Lung (tissue), 12 donors: ENCODE measurements around the gene RNASE11. TPM values are rescaled to one million over a fixed set of nuclear protein-coding genes. Genes with fewer than 3 reads are reported as not detected.

Source experiments
- ATAC-seq: fragments of 200-7000 bp; cut with Tn5 transposase; one replicate; pipeline ENCODE4 v1.9.1; 2020; ENCODE audit warnings: moderate number of reproducible peaks; ENCODE audit not compliant: insufficient read depth, low FRiP score
- DNase-seq, 3 donors: peaks; one replicate each; pipeline ENCODE4 v3.0.0-alpha.2; 2013 to 2017
- H3K27ac ChIP-seq, 2 donors: one replicate each; pipeline ENCODE4 v1.5.1; 2013; ENCODE audit warnings: mild to moderate bottlenecking in 2 of 2, moderate library complexity in 2 of 2, control low read depth in 1 of 2, inconsistent platforms in 1 of 2, low read depth in 1 of 2, low read length in 1 of 2
- H3K27me3 ChIP-seq, 3 donors: one replicate each; pipeline ENCODE4 v1.5.1; 2013; ENCODE audit warnings: low read length in 2 of 3; ENCODE audit not compliant: control insufficient read depth in 3 of 3, insufficient read depth in 3 of 3
- H3K36me3 ChIP-seq, 4 donors: one replicate each; pipeline ENCODE4 v1.5.1; 2013; ENCODE audit warnings: low read length in 4 of 4, mild to moderate bottlenecking in 1 of 4, moderate library complexity in 1 of 4; ENCODE audit not compliant: control insufficient read depth in 4 of 4, insufficient read depth in 4 of 4
- H3K4me1 ChIP-seq, 5 donors: one replicate each; pipeline ENCODE4 v1.5.1; 2013; ENCODE audit warnings: low read length in 5 of 5, mild to moderate bottlenecking in 2 of 5, moderate library complexity in 1 of 5; ENCODE audit not compliant: control insufficient read depth in 5 of 5, insufficient read depth in 5 of 5
- H3K4me3 ChIP-seq: one replicate; pipeline ENCODE4 v1.5.1; 2013; ENCODE audit warnings: mild to moderate bottlenecking, control low read depth, moderate library complexity
- H3K9ac ChIP-seq, 2 donors: one replicate each; pipeline ENCODE4 v1.5.1; 2013; ENCODE audit warnings: low read length in 2 of 2, control low read depth in 1 of 2; ENCODE audit not compliant: insufficient read depth in 1 of 2
- H3K9me3 ChIP-seq, 4 donors: one replicate each; pipeline ENCODE4 v1.5.1; 2013; ENCODE audit warnings: low read length in 3 of 4, mild to moderate bottlenecking in 1 of 4, moderate library complexity in 1 of 4; ENCODE audit not compliant: control insufficient read depth in 4 of 4, insufficient read depth in 3 of 4
- WGBS, 2 donors: extraction: QIAGEN DNeasy Blood & Tissue Kit; methylation state at CpG; one replicate each; pipeline ENCODE4 v1.1.7; 2013; 5-methylcytosine and 5-hydroxymethylcytosine counted together
- polyA plus RNA-seq, 2 donors: library from polyadenylated mRNA; stranded (reverse); fragments of 200-250 nt; gene quantifications; one replicate each; pipeline ENCODE4 v1.2.1, GENCODE V29; 2013
- total RNA-seq, 2 donors: library from RNA; depleted of rRNA in 1 of 2; stranded (reverse); fragments of >200 nt in 1 of 2; gene quantifications; one replicate each; pipeline ENCODE4 v1.2.1, GENCODE V29; 2014 to 2021
- TF ChIP-seq, protein P1 (sequence below): IDR thresholded peaks from 2 replicates; pipeline ENCODE4 v1.5.1; 2012; ENCODE audit warnings: mild to moderate bottlenecking; ENCODE audit errors: control extremely low read depth, extremely low read depth
- donor health status: control.
- donor health status: control.
- donor health status: Bipolar disorder and iron deficiency.
- donor health status: healthy.
- donor health status: DM: yes; HTN: yes; CAD: no.

RNASE11 gene
- total and polyA plus RNA-seq, 4 donors, result not detected

DNA sequence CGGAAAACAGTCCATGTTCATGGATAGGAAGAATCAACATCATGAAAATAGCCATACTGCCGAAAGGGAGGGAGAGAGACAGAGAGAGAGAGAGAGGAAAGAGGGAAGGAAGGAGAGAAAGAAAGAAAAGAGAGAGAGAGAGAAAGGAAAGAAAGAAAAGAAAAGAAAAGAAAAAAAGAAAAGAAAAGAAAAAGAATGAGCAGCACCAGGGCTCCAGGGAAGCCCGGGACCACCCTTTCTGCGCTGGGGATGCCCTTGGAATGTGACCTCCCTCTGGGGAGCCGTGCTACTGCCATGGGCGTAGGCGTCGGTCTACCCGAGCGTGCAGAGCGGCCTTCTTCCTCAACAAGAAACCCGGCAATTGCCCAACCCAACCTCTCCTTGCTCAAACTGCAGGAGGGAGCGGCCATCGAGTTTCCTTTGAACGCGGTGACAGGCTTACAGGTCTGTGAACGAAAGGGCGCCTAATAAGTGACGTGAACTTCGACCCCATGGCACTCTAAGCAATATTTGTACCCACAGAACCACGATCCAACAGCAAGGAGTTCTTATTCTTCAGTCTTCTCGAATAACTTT lies 36.8 kb upstream of the RNASE11 start:
- TF ChIP-seq, protein P1, sequence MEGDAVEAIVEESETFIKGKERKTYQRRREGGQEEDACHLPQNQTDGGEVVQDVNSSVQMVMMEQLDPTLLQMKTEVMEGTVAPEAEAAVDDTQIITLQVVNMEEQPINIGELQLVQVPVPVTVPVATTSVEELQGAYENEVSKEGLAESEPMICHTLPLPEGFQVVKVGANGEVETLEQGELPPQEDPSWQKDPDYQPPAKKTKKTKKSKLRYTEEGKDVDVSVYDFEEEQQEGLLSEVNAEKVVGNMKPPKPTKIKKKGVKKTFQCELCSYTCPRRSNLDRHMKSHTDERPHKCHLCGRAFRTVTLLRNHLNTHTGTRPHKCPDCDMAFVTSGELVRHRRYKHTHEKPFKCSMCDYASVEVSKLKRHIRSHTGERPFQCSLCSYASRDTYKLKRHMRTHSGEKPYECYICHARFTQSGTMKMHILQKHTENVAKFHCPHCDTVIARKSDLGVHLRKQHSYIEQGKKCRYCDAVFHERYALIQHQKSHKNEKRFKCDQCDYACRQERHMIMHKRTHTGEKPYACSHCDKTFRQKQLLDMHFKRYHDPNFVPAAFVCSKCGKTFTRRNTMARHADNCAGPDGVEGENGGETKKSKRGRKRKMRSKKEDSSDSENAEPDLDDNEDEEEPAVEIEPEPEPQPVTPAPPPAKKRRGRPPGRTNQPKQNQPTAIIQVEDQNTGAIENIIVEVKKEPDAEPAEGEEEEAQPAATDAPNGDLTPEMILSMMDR, result no peak
- Histone ChIP-seq H3K9ac (no peak overlapping the region), H3K36me3 (no peaks in the 10 kb centered on the region), H3K4me3 (no peak overlapping the region), H3K27me3 (peaks cover 0 to 78% (median 73%) of the 10 kb centered on the region in 3 donors), H3K4me1 (peaks cover 0 to 13% (median 0%) of the 10 kb centered on the region in 5 donors), H3K27ac (no peak overlapping the region), H3K9me3 (peaks cover 0 to 3% (median 0%) of the 10 kb centered on the region in 4 donors)
- no peak for DNase-seq
- ATAC-seq, result peak; percentile 37
- WGBS, 2 donors, result 3 to 6% methylated on average over 22 of the region's 22 CpGs

GRCh38 chr14:20623798-20624197 lies 36.0 kb upstream of the RNASE11 start:
- WGBS, 2 donors, result 33 to 49% methylated on average over 15 of the region's 15 CpGs
- Histone ChIP-seq H3K4me3 (no peak overlapping the region), H3K36me3 (no peaks in the 10 kb centered on the region), H3K9ac (no peak overlapping the region), H3K4me1 (peaks cover 0 to 13% (median 0%) of the 10 kb centered on the region in 5 donors), H3K27ac (no peak overlapping the region), H3K27me3 (peaks cover 0 to 71% (median 66%) of the 10 kb centered on the region in 3 donors), H3K9me3 (peaks cover 0 to 3% (median 0%) of the 10 kb centered on the region in 4 donors)
- TF ChIP-seq, protein P1, result no peak
- ATAC-seq (no peak), DNase-seq (no peak)

DNA sequence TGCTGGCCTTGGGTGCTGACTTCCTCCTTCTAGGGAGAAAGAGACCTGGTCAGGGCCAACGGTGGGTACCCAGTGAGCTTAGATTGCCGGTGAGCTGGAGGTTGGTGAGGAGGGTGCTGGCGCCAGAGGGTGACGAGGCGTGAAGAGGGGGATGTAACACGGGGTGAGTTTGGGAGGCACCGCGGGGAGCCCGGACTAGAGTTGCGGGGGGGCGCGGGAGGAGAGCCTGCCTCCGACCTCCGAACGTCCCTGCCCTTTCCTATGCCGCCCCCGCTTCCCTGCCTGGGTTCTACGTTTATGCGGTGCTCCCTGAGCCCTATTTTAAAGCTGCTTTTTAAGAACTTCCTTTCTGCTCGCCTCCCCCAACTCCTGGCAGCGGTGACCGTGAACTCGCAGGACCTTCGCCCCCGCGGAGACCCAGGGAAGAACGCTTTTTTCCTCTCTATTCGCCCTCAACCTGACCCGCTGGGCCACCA lies 35.1 kb upstream of the RNASE11 start:
- H3K36me3 ChIP-seq, result no peaks in the 10 kb centered on the region
- H3K27ac ChIP-seq, result no peak overlapping the region
- H3K9me3 ChIP-seq, result peaks cover 0 to 3% (median 0%) of the 10 kb centered on the region in 4 donors
- ATAC-seq, result no peak
- H3K4me1 ChIP-seq, result peaks cover 0 to 13% (median 0%) of the 10 kb centered on the region in 5 donors
- no peak for DNase-seq
- H3K9ac ChIP-seq, result no peak overlapping the region
- 5 to 28% methylated on average over 28 to 29 of the region's 29 CpGs for WGBS, 2 donors
- no peak overlapping the region for H3K4me3 ChIP-seq
- peaks cover 0 to 61% (median 60%) of the 10 kb centered on the region in 3 donors for H3K27me3 ChIP-seq
- TF ChIP-seq, protein P1, result no peak
